SK-N-SH treated with all-trans-retinoic acid at 6 μM for 48 hours (cell line): ENCODE measurements around the gene MRTFA.

Experiments used
- BACH2 ChIP-seq: fragments of 250-450 bp; sonication (Bioruptor Pico); IDR thresholded peaks from 2 replicates; pipeline ENCODE4 v1.9.0; 2021; ENCODE audit warnings: mild to moderate bottlenecking, borderline replicate concordance
- CSDC2 ChIP-seq: fragments of 250-450 bp; sonication (Bioruptor Pico); IDR thresholded peaks from 2 replicates; pipeline ENCODE4 v1.5.0; 2020; ENCODE audit warnings: mild to moderate bottlenecking, moderate library complexity
- ISL1 ChIP-seq: fragments of 250-450 bp; sonication (Bioruptor Pico); IDR thresholded peaks from 2 replicates; pipeline ENCODE4 v2.1.2; 2022; ENCODE audit warnings: mild to moderate bottlenecking, moderate library complexity
- OSR1 ChIP-seq: fragments of 250-450 bp; sonication (Bioruptor Pico); IDR thresholded peaks from 2 replicates; pipeline ENCODE4 v1.8.0; 2022; ENCODE audit warnings: moderate library complexity, mild to moderate bottlenecking, inconsistent platforms
- TOX ChIP-seq: fragments of 250-450 bp; sonication (Bioruptor Pico); IDR thresholded peaks from 2 replicates; pipeline ENCODE4 v1.8.0; 2021; ENCODE audit warnings: mild to moderate bottlenecking, moderate library complexity, borderline replicate concordance
- ZNF565 ChIP-seq: fragments of 450-650 bp; formaldehyde crosslinking; conservative IDR thresholded peaks from 2 replicates; pipeline ENCODE4 v1.5.0; 2020; ENCODE audit warnings: low read depth, mild to moderate bottlenecking, moderate library complexity
- ZNF70 ChIP-seq: fragments of 450-650 bp; formaldehyde crosslinking; IDR thresholded peaks from 2 replicates; pipeline ENCODE4 v1.5.0; 2020; ENCODE audit warnings: mild to moderate bottlenecking, moderate library complexity
- TF ChIP-seq, protein P1 (sequence below): fragments of 250-450 bp; sonication (Bioruptor Pico); IDR thresholded peaks from 2 replicates; pipeline ENCODE4 v1.8.0; 2020; ENCODE audit warnings: mild to moderate bottlenecking, moderate library complexity, borderline replicate concordance
- TF ChIP-seq, protein P2 (sequence below): fragments of 250-450 bp; sonication (Bioruptor Pico); IDR thresholded peaks from 2 replicates; pipeline ENCODE4 v1.5.1; 2021; ENCODE audit warnings: mild to moderate bottlenecking, moderate library complexity
- TF ChIP-seq, protein P3 (sequence below): fragments of 250-450 bp; sonication (Bioruptor Pico); IDR thresholded peaks from 2 replicates; pipeline ENCODE4 v1.5.1; 2020; ENCODE audit warnings: low read depth, mild to moderate bottlenecking, moderate library complexity

DNA sequence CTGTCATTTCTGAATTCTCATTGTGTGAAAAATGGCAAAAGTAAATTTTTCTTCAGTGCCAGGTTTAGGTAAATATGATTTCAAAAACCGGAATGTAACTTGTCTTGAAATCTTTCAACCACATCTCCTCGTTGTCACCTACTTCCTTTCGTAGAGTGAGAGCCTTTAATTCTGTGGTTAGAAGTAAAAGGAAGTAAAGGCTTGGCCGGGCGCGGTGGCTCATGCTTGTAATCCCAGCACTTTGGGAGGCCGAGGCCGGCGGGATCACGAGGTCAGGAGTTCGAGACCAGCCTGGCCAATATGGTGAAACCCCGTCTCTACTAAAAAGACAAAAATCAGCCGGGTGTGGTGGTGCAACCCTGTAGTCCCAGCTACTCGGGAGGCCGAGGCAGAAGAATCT is 236.4 kb downstream of the MRTFA start:
- TF ChIP-seq CSDC2 (CRISPR knock-in tag) (no peak), OSR1 (CRISPR knock-in tag) (no peak), ZNF70 (no peak), TOX (CRISPR knock-in tag) (no peak), BACH2 (CRISPR knock-in tag) (no peak), ISL1 (CRISPR knock-in tag) (no peak), ZNF565 (CRISPR knock-in tag) (no peak)
- TF ChIP-seq, protein P1, sequence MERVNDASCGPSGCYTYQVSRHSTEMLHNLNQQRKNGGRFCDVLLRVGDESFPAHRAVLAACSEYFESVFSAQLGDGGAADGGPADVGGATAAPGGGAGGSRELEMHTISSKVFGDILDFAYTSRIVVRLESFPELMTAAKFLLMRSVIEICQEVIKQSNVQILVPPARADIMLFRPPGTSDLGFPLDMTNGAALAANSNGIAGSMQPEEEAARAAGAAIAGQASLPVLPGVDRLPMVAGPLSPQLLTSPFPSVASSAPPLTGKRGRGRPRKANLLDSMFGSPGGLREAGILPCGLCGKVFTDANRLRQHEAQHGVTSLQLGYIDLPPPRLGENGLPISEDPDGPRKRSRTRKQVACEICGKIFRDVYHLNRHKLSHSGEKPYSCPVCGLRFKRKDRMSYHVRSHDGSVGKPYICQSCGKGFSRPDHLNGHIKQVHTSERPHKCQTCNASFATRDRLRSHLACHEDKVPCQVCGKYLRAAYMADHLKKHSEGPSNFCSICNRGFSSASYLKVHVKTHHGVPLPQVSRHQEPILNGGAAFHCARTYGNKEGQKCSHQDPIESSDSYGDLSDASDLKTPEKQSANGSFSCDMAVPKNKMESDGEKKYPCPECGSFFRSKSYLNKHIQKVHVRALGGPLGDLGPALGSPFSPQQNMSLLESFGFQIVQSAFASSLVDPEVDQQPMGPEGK (CRISPR knock-in tag) = no peak
- TF ChIP-seq, protein P2, sequence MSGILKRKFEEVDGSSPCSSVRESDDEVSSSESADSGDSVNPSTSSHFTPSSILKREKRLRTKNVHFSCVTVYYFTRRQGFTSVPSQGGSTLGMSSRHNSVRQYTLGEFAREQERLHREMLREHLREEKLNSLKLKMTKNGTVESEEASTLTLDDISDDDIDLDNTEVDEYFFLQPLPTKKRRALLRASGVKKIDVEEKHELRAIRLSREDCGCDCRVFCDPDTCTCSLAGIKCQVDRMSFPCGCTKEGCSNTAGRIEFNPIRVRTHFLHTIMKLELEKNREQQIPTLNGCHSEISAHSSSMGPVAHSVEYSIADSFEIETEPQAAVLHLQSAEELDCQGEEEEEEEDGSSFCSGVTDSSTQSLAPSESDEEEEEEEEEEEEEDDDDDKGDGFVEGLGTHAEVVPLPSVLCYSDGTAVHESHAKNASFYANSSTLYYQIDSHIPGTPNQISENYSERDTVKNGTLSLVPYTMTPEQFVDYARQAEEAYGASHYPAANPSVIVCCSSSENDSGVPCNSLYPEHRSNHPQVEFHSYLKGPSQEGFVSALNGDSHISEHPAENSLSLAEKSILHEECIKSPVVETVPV (CRISPR knock-in tag) = no peak
- TF ChIP-seq, protein P3, sequence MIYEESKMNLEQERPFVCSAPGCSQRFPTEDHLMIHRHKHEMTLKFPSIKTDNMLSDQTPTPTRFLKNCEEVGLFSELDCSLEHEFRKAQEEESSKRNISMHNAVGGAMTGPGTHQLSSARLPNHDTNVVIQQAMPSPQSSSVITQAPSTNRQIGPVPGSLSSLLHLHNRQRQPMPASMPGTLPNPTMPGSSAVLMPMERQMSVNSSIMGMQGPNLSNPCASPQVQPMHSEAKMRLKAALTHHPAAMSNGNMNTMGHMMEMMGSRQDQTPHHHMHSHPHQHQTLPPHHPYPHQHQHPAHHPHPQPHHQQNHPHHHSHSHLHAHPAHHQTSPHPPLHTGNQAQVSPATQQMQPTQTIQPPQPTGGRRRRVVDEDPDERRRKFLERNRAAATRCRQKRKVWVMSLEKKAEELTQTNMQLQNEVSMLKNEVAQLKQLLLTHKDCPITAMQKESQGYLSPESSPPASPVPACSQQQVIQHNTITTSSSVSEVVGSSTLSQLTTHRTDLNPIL = no peak
